H1 (cell line): ENCODE results near the gene ASB8. TPM values are rescaled to one million over a fixed set of nuclear protein-coding genes. Genes with fewer than 3 reads are reported as not detected.

Experiments
- CTCF ChIA-PET: fragments of 300-600 bp; sonication (Branson Sonifier 250); formaldehyde crosslinking; loops from one replicate; lab custom pipeline; 2021; ENCODE audit not compliant: partially characterized antibody; lab: Charles Lee
- POLR2A ChIA-PET: fragments of 300-600 bp; sonication (Branson Sonifier 250); formaldehyde crosslinking; loops from one replicate; lab custom pipeline; 2021; ENCODE audit warnings: inconsistent platforms; ENCODE audit not compliant: partially characterized antibody; lab: Charles Lee
- DNase-seq, 2 experiments: peaks; one replicate each; pipeline versions ENCODE4 v3.0.0 to v3.0.0-alpha.2; 2010 to 2022; ENCODE audit warnings: low spot score in 2 of 2, low read depth in 1 of 2, mixed read lengths in 1 of 2
- FAIRE-seq: peaks from 2 replicates; lab custom pipeline; 2011; peaks lifted over from hg19 to GRCh38; lab: Jason Lieb, UNC
- H2AFZ ChIP-seq: 2 replicates; pipeline ENCODE4 v1.8.1; 2012; ENCODE audit warnings: low read length, inconsistent platforms
- H2AK5ac ChIP-seq: 2 replicates; pipeline ENCODE4 v1.6.1; 2013; ENCODE audit warnings: low read depth, low read length
- H2BK120ac ChIP-seq: replicated peaks from 2 replicates; pipeline ENCODE3; 2013; ENCODE audit warnings: low read depth, low read length, inconsistent platforms
- H2BK12ac ChIP-seq: 2 replicates; pipeline ENCODE4 v1.6.1; 2013; ENCODE audit warnings: low read depth, low read length
- H2BK15ac ChIP-seq: 2 replicates; pipeline ENCODE4 v1.6.1; 2013; ENCODE audit warnings: low read length
- H2BK20ac ChIP-seq: 2 replicates; pipeline ENCODE4 v1.6.1; 2013; ENCODE audit warnings: low read length
- H2BK5ac ChIP-seq: 2 replicates; pipeline ENCODE4 v1.6.1; 2013; ENCODE audit warnings: low read depth, low read length
- H3K14ac ChIP-seq: 2 replicates; pipeline ENCODE4 v1.6.1; 2013; ENCODE audit warnings: inconsistent platforms; ENCODE audit not compliant: insufficient read length
- H3K18ac ChIP-seq: 2 replicates; pipeline ENCODE4 v1.6.1; 2013; ENCODE audit warnings: low read length; ENCODE audit errors: extremely low read depth
- H3K23ac ChIP-seq: 2 replicates; pipeline ENCODE4 v1.6.1; 2013; ENCODE audit warnings: inconsistent platforms; ENCODE audit not compliant: insufficient read length
- H3K23me2 ChIP-seq: 2 replicates; pipeline ENCODE4 v1.6.1; 2013; ENCODE audit warnings: low read depth, low read length
- H3K27ac ChIP-seq: 2 replicates; pipeline ENCODE4 v1.6.1; 2011; ENCODE audit warnings: low read depth, low read length, inconsistent platforms
- H3K27me3 ChIP-seq, 4 experiments: replicated peaks in 1 of 4; 1 replicate in 1 of 4; 2 replicates in 3 of 4; pipeline versions ENCODE4 v1.6.1 to v1.8.1; 2011 to 2013; ENCODE audit warnings: low read length in 3 of 4, mild to moderate bottlenecking in 3 of 4, inconsistent platforms in 2 of 4, mixed read lengths in 2 of 4, moderate library complexity in 1 of 4; ENCODE audit not compliant: control insufficient read depth in 3 of 4, insufficient read depth in 3 of 4; ENCODE audit errors: extremely low read depth in 1 of 4
- H3K36me3 ChIP-seq, 4 experiments: 2 replicates each; pipeline versions ENCODE4 v1.6.1 to v1.8.1; 2011 to 2013; ENCODE audit warnings: mild to moderate bottlenecking in 4 of 4, low read length in 3 of 4, moderate library complexity in 2 of 4, control low read depth in 1 of 4, inconsistent platforms in 1 of 4; ENCODE audit not compliant: insufficient read depth in 4 of 4, control insufficient read depth in 2 of 4
- H3K4ac ChIP-seq: replicated peaks from 2 replicates; pipeline ENCODE3; 2013; ENCODE audit warnings: low read length, low read depth, mixed read lengths, inconsistent platforms; ENCODE audit not compliant: insufficient read length
- H3K4me1 ChIP-seq, 4 experiments: replicated peaks in 1 of 4; 1 replicate in 1 of 4; 2 replicates in 3 of 4; pipeline versions ENCODE4 v1.6.1 to v1.8.1; 2011 to 2013; ENCODE audit warnings: low read length in 3 of 4, inconsistent platforms in 2 of 4, mixed read lengths in 1 of 4; ENCODE audit not compliant: insufficient read depth in 4 of 4, control insufficient read depth in 3 of 4
- H3K4me2 ChIP-seq, 2 experiments: 2 replicates each; pipeline versions ENCODE4 v1.6.1 to v1.8.1; 2011 to 2013; ENCODE audit warnings: low read depth in 2 of 2, low read length in 2 of 2, control low read depth in 1 of 2, inconsistent platforms in 1 of 2, mild to moderate bottlenecking in 1 of 2; ENCODE audit not compliant: insufficient read depth in 1 of 2
- H3K4me3 ChIP-seq, 4 experiments: fragments of 200-600, 300-600 bp in 1 of 4; sonication (generic), shearing (Covaris generic), sonication (Bioruptor Twin) in 1 of 4; 2 replicates each; pipeline versions ENCODE4 v1.5.1 to v1.8.1; 2011 to 2016; ENCODE audit warnings: low read length in 4 of 4, low read depth in 3 of 4, control low read depth in 2 of 4, inconsistent platforms in 2 of 4, mild to moderate bottlenecking in 2 of 4, mixed read lengths in 1 of 4, moderate library complexity in 1 of 4; ENCODE audit not compliant: insufficient read depth in 2 of 4; ENCODE audit errors: extremely low read depth in 1 of 4
- H3K56ac ChIP-seq: replicated peaks from 2 replicates; pipeline ENCODE3; 2013; ENCODE audit warnings: low read depth, mild to moderate bottlenecking, mixed read lengths, low read length, inconsistent platforms; ENCODE audit not compliant: insufficient read length
- H3K79me1 ChIP-seq: 2 replicates; pipeline ENCODE4 v1.6.1; 2013; ENCODE audit warnings: low read depth, low read length, control low read depth
- H3K79me2 ChIP-seq, 2 experiments: 2 replicates each; pipeline versions ENCODE4 v1.6.1 to v1.8.1; 2012 to 2013; ENCODE audit warnings: low read length in 2 of 2, mild to moderate bottlenecking in 2 of 2, inconsistent platforms in 1 of 2; ENCODE audit not compliant: insufficient read depth in 2 of 2, control insufficient read depth in 1 of 2
- H3K9ac ChIP-seq, 4 experiments: replicated peaks in 1 of 4; 1 replicate in 1 of 4; 2 replicates in 3 of 4; pipeline versions ENCODE4 v1.6.1 to v1.8.1; 2011 to 2013; ENCODE audit warnings: low read depth in 3 of 4, low read length in 3 of 4, control low read depth in 2 of 4, mild to moderate bottlenecking in 2 of 4, moderate library complexity in 2 of 4, inconsistent platforms in 1 of 4; ENCODE audit errors: extremely low read depth in 1 of 4
- H3K9me3 ChIP-seq, 2 experiments: 2 replicates each; pipeline versions ENCODE4 v1.6.1 to v1.8.1; 2012 to 2013; ENCODE audit warnings: mild to moderate bottlenecking in 2 of 2, moderate library complexity in 2 of 2, control low read depth in 1 of 2, inconsistent platforms in 1 of 2, low read depth in 1 of 2, low read length in 1 of 2, mixed read lengths in 1 of 2; ENCODE audit not compliant: insufficient read depth in 2 of 2
- H4K20me1 ChIP-seq, 2 experiments: replicated peaks in 1 of 2; 2 replicates each; pipeline versions ENCODE3 to v1.8.1; 2011 to 2013; ENCODE audit warnings: inconsistent platforms in 2 of 2, low read length in 2 of 2, mild to moderate bottlenecking in 1 of 2; ENCODE audit not compliant: insufficient read depth in 2 of 2, control insufficient read depth in 1 of 2
- H4K5ac ChIP-seq: 2 replicates; pipeline ENCODE4 v1.6.1; 2013; ENCODE audit warnings: low read length, low read depth, mixed read lengths, inconsistent platforms; ENCODE audit not compliant: insufficient read length
- H4K8ac ChIP-seq: 2 replicates; pipeline ENCODE4 v1.8.0; 2013; ENCODE audit warnings: mild to moderate bottlenecking, moderate library complexity, low read length, inconsistent platforms; ENCODE audit not compliant: insufficient read depth; ENCODE audit errors: extremely low read depth
- H4K91ac ChIP-seq: replicated peaks from 2 replicates; pipeline ENCODE3; 2013; ENCODE audit warnings: low read length, mixed read lengths, inconsistent platforms; ENCODE audit not compliant: insufficient read length
- CHD2 ChIP-seq: IDR thresholded peaks from 2 replicates; pipeline ENCODE4 v1.6.1; 2012; ENCODE audit warnings: low read length, improper control_type of control experiment
- CREB1 ChIP-seq: IDR thresholded peaks from 2 replicates; pipeline ENCODE4 v1.6.1; 2012; ENCODE audit warnings: inconsistent platforms
- GABPA ChIP-seq: IDR thresholded peaks from 2 replicates; pipeline ENCODE4 v1.6.1; 2011; ENCODE audit warnings: mild to moderate bottlenecking, low read length, moderate library complexity, borderline replicate concordance; ENCODE audit not compliant: insufficient read depth
- KDM1A ChIP-seq: fragments of 200-600, 300-600 bp; sonication (generic); IDR thresholded peaks from 2 replicates; pipeline ENCODE4 v1.7.1; 2016; ENCODE audit warnings: mild to moderate bottlenecking, low read length, borderline replicate concordance
- KDM4A ChIP-seq: IDR thresholded peaks from one replicate; pipeline ENCODE4 v1.7.1; 2012; ENCODE audit warnings: low read depth, mild to moderate bottlenecking, moderate library complexity, low read length, inconsistent platforms; ENCODE audit not compliant: severe bottlenecking
- KDM5A ChIP-seq: fragments of 200-600 bp; IDR thresholded peaks from 2 replicates; pipeline ENCODE4 v1.7.1; 2012; ENCODE audit warnings: mild to moderate bottlenecking, low read length, inconsistent platforms, mixed read lengths
- NANOG ChIP-seq: IDR thresholded peaks from 2 replicates; pipeline ENCODE4 v1.6.1; 2011; ENCODE audit warnings: low read length, low read depth, mild to moderate bottlenecking, inconsistent platforms; ENCODE audit not compliant: insufficient read depth, poor library complexity, severe bottlenecking
- PHF8 ChIP-seq: fragments of 200-600 bp; sonication (generic); conservative IDR thresholded peaks from 2 replicates; pipeline ENCODE4 v1.7.1; 2012; ENCODE audit warnings: low read depth, mild to moderate bottlenecking, inconsistent platforms, low read length, moderate library complexity
- RFX5 ChIP-seq: IDR thresholded peaks from 2 replicates; pipeline ENCODE4 v1.6.1; 2011; ENCODE audit warnings: low read depth, low read length, improper control_type of control experiment, borderline replicate concordance
- SP4 ChIP-seq: IDR thresholded peaks from 2 replicates; pipeline ENCODE4 v1.6.1; 2012; ENCODE audit warnings: low read length, inconsistent platforms
- TAF1 ChIP-seq: IDR thresholded peaks from 2 replicates; pipeline ENCODE4 v1.6.1; 2011; ENCODE audit warnings: mild to moderate bottlenecking, low read depth, low read length
- TBP ChIP-seq: IDR thresholded peaks from 2 replicates; pipeline ENCODE4 v1.6.1; 2011; ENCODE audit warnings: low read depth, low read length, improper control_type of control experiment
- WGBS, 2 experiments: shearing (Covaris generic) in 1 of 2; methylation state at CpG; one replicate each; pipeline versions ENCODE4 v1.1.6 to v1.1.7; 2013 to 2015; ENCODE audit warnings: low lambda C conversion rate in 2 of 2, mixed read lengths in 2 of 2, inconsistent platforms in 1 of 2, low coverage in 1 of 2, missing lambda C conversion rate in 1 of 2; ENCODE audit not compliant: insufficient replicate concordance in 2 of 2, insufficient coverage in 1 of 2, insufficient read length in 1 of 2; ENCODE audit errors: extremely low coverage in 1 of 2, missing lambda C conversion rate in 1 of 2; 5-methylcytosine and 5-hydroxymethylcytosine counted together
- polyA plus RNA-seq, 7 experiments: library from polyadenylated mRNA; depleted of rRNA in 3 of 7; stranded (reverse) in 5 of 7; unstranded in 2 of 7; fragments of >200 nt in 5 of 7; fragments of 200-250 nt in 2 of 7; gene quantifications; 1 replicate in 5 of 7; 2 replicates in 1 of 7; 4 replicates in 1 of 7; pipeline versions ENCODE4 v1.2.1 to v1.2.3, GENCODE V29; 2011 to 2013; ENCODE audit warnings: missing spikeins in 2 of 7, mixed read lengths in 2 of 7
- total RNA-seq: library from RNA; stranded (reverse); fragmentation: NEBNext Ultra II Directional; extraction: Animal tissue kit (Norgen Biotek cat#: 25700); gene quantifications from 2 replicates; pipeline ENCODE4 v1.2.1, GENCODE V29; 2021
- TF ChIP-seq, protein P1 (sequence below): IDR thresholded peaks from 2 replicates; pipeline ENCODE4 v1.6.1; 2012; ENCODE audit warnings: inconsistent platforms

The ASB8 gene
- total and polyA plus RNA-seq, 2 of the 8 experiments (the other 6 are each of a cell fraction or from before 2014, with no cell fraction given) = 3.8 to 8.3 TPM

DNA sequence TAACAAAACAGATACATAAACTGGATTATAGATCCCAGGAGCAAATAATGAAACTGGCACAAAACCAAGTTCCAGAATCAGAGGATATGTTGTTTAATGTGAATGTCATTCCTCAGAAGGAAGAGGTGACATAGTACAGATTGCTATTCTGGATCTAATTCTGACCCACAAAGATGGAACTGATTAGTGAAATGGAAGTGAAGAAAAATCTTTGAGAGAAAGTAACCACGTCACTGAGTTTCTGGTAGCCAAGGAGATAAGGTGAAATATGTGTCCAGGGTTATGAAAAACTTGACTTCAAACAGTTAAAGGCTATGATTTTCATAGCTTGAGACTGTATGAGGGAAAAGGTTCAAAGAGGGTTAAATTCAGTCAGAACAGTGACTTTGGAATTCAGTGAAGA, 37.5 kb upstream of the ASB8 start:
- no peak overlapping the region for H4K5ac ChIP-seq
- H2AFZ ChIP-seq = no peak overlapping the region
- no peak overlapping the region for H3K4me2 ChIP-seq
- H3K18ac ChIP-seq = no peak overlapping the region
- H2BK120ac ChIP-seq = no peak overlapping the region
- no peak overlapping the region for H2BK15ac ChIP-seq
- no peak overlapping the region for H3K23ac ChIP-seq
- no peak overlapping the region for H4K91ac ChIP-seq
- H3K27me3 ChIP-seq = peaks cover 0 to 5% (median 2%) of the 10 kb centered on the region in 4 experiments; a peak in 2 of 7 replicates
- H3K36me3 ChIP-seq = no peaks in the 10 kb centered on the region
- no peaks in the 10 kb centered on the region for H3K79me1 ChIP-seq
- H3K79me2 ChIP-seq = no peaks in the 10 kb centered on the region
- peaks cover 0 to 2% (median 2%) of the 10 kb centered on the region in 4 experiments; a peak in 2 of 7 replicates for H3K4me1 ChIP-seq
- TF ChIP-seq TBP (no peak), PHF8 (no peak), KDM1A (no peak), CHD2 (no peak), CREB1 (no peak), GABPA (no peak), TAF1 (no peak), SP4 (no peak), KDM5A (no peak), RFX5 (no peak), KDM4A (no peak), NANOG (no peak)
- TF ChIP-seq, protein P1, sequence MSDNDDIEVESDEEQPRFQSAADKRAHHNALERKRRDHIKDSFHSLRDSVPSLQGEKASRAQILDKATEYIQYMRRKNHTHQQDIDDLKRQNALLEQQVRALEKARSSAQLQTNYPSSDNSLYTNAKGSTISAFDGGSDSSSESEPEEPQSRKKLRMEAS = no peak
- H3K4me3 ChIP-seq = no peak overlapping the region
- H2BK20ac ChIP-seq = no peak overlapping the region
- H3K4ac ChIP-seq = no peak overlapping the region
- H3K27ac ChIP-seq = no peak overlapping the region
- H4K8ac ChIP-seq = no peak overlapping the region
- H3K9ac ChIP-seq = no peak overlapping the region
- 88% methylated on average over 1 of the region's 1 CpG; no CpG with 5 or more reads in 1 of the 2 experiments for WGBS, 2 experiments
- H2AK5ac ChIP-seq = no peak overlapping the region
- no peaks in the 10 kb centered on the region for H4K20me1 ChIP-seq
- no peaks in the 10 kb centered on the region for H3K9me3 ChIP-seq
- DNase-seq (no peak), FAIRE-seq (no peak)
- ChIA-PET POLR2A (interaction anchor here (1.2 kb wide), 1 partner anchor 9 kb away, joined by 3 read pairs; no protein-coding TSS in a partner anchor), CTCF (interaction anchor here (1.4 kb wide), 1 partner anchor 53 kb away, joined by 3 read pairs; no protein-coding TSS in a partner anchor)
- H2BK12ac ChIP-seq = no peak overlapping the region
- H3K14ac ChIP-seq = no peak overlapping the region
- no peak overlapping the region for H2BK5ac ChIP-seq
- no peak overlapping the region for H3K56ac ChIP-seq
- H3K23me2 ChIP-seq = peaks cover 12% of the 10 kb centered on the region
